MCF 10A (cell line): Measurements from ENCODE around the gene AVEN. TPM values are rescaled to one million over a fixed set of nuclear protein-coding genes. Genes with fewer than 3 reads are reported as not detected.

ENCODE experiments used
- BruUV-seq: library from RNA; stranded (reverse); fragments of 400-500 nt; replicated peaks from 2 replicates; lab custom pipeline; 2021; lab: Mats Ljungman, UMichigan
- CTCF ChIA-PET: fragments of 300-600 bp; sonication (Branson Sonifier 250); formaldehyde crosslinking; extraction: SDS; loops from one replicate; lab custom pipeline; 2021; ENCODE audit warnings: antibody characterized with exemption, inconsistent platforms; lab: Yijun Ruan, JAX
- POLR2A ChIA-PET: fragments of 300-600, 350-650 bp; sonication (Branson Sonifier 250); formaldehyde crosslinking; extraction: SDS; loops from one replicate; lab custom pipeline; 2020; ENCODE audit warnings: antibody characterized with exemption, inconsistent platforms; lab: Yijun Ruan, JAX
- DNase-seq: peaks from one replicate; pipeline ENCODE4 v3.0.0-alpha.2; 2018; ENCODE audit not compliant: unreplicated experiment
- H3K27ac Mint-ChIP-seq: one replicate; pipeline ENCODE4 v1.8.0; 2022; ENCODE audit warnings: mild to moderate bottlenecking, low read depth, mixed read lengths; ENCODE audit not compliant: unreplicated experiment
- H3K27me3 Mint-ChIP-seq: one replicate; pipeline ENCODE4 v1.8.0; 2022; ENCODE audit warnings: mixed read lengths; ENCODE audit not compliant: insufficient read depth, unreplicated experiment
- H3K36me3 Mint-ChIP-seq: one replicate; pipeline ENCODE4 v1.8.0; 2022; ENCODE audit warnings: mild to moderate bottlenecking, moderate library complexity, mixed read lengths; ENCODE audit not compliant: insufficient read depth, unreplicated experiment
- H3K4me1 Mint-ChIP-seq: one replicate; pipeline ENCODE4 v1.8.0; 2022; ENCODE audit warnings: mixed read lengths; ENCODE audit not compliant: insufficient read depth, unreplicated experiment
- H3K4me3 Mint-ChIP-seq: one replicate; pipeline ENCODE4 v1.8.0; 2022; ENCODE audit warnings: mild to moderate bottlenecking, moderate library complexity, mixed read lengths; ENCODE audit not compliant: unreplicated experiment
- H3K9me3 Mint-ChIP-seq: one replicate; pipeline ENCODE4 v1.8.0; 2022; ENCODE audit warnings: mixed read lengths; ENCODE audit not compliant: unreplicated experiment
- intact Hi-C: fragments of 100-400 bp; cut with micrococcal nuclease; formaldehyde crosslinking; loops from 2 replicates; pipeline ENCODE4 v1.14.1; 2022
- total RNA-seq: library from RNA; stranded (reverse); gene quantifications from 2 replicates; pipeline ENCODE4 v1.2.3, GENCODE V29; 2022
- TF ChIP-seq, protein P1 (sequence below): fragments of 200-600 bp; IDR thresholded peaks from one replicate; pipeline ENCODE4 v1.8.0; 2022; ENCODE audit warnings: antibody characterized with exemption, mild to moderate bottlenecking; ENCODE audit not compliant: unreplicated experiment

AVEN gene
- total RNA-seq, 1 experiment from 2014 or later = 42.4 TPM

DNA sequence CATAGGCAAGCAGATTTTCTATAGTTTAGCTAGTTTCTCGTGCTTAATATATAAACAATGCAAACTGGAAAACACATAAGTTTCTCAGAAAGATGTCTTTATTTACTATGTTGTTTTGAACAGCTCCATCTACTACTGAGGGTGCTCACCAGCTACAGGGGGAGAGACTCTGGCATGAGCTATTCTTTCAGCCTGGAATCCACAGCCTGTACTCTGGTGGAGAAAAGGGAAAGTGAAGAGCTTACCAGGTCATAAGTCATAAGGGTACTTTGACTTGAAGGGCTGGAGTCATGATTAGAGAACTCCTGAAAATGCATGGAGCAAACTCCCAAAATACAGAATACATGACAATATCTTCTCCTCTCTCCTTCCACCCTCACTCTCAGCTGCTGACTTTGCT, 4.4 kb upstream of the AVEN start:
- Mint-ChIP-seq H3K9me3 (no peaks in the 10 kb centered on the region), H3K27ac (no peak overlapping the region), H3K4me1 (peaks cover 10% of the 10 kb centered on the region), H3K36me3 (peaks cover 7% of the 10 kb centered on the region), H3K27me3 (no peaks in the 10 kb centered on the region), H3K4me3 (no peak overlapping the region)
- no peak for DNase-seq
- TF ChIP-seq, protein P1, sequence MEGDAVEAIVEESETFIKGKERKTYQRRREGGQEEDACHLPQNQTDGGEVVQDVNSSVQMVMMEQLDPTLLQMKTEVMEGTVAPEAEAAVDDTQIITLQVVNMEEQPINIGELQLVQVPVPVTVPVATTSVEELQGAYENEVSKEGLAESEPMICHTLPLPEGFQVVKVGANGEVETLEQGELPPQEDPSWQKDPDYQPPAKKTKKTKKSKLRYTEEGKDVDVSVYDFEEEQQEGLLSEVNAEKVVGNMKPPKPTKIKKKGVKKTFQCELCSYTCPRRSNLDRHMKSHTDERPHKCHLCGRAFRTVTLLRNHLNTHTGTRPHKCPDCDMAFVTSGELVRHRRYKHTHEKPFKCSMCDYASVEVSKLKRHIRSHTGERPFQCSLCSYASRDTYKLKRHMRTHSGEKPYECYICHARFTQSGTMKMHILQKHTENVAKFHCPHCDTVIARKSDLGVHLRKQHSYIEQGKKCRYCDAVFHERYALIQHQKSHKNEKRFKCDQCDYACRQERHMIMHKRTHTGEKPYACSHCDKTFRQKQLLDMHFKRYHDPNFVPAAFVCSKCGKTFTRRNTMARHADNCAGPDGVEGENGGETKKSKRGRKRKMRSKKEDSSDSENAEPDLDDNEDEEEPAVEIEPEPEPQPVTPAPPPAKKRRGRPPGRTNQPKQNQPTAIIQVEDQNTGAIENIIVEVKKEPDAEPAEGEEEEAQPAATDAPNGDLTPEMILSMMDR = no peak
- CTCF ChIA-PET = interaction anchor here (0.8 to 1.2 kb wide), 2 partner anchors 9 to 860 kb away, joined by 3 read pairs; no protein-coding TSS in a partner anchor
- intact Hi-C loops = no loop called here
- POLR2A ChIA-PET = interaction anchor here (0.6 kb wide), 1 partner anchor 308 kb away, joined by 7 read pairs; no protein-coding TSS in a partner anchor
- BruUV-seq = no TSS peak

DNA sequence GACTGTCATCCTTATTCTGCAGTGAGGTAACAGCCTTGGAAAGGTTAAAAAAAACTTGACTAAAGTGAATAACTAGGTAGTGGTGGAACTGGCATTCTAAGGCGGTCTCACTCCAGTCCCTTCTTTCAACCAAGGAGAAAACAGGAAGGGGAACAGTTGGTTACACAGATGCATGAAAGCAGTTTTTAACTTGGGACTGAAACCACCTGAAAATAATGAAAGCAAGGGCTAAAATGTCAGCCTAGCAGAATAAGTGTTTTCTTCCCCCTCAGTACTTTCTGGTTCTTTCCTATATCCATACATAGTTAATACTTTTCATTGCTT, 748 bp upstream of the AVEN start:
- POLR2A ChIA-PET = interaction anchor here (0.6 to 1.7 kb wide), 8 partner anchors 10 to 298 kb away, joined by 3 to 6 read pairs (median 3); partner anchors contain the start of gene SLC12A6
- Mint-ChIP-seq H3K4me3 (peak overlapping the region; percentile 79), H3K36me3 (peaks cover 7% of the 10 kb centered on the region), H3K4me1 (peaks cover 10% of the 10 kb centered on the region), H3K27me3 (no peaks in the 10 kb centered on the region), H3K27ac (peak overlapping the region; percentile 11), H3K9me3 (no peaks in the 10 kb centered on the region)
- TF ChIP-seq, protein P1 = no peak
- no TSS peak for BruUV-seq
- CTCF ChIA-PET = interaction anchor here (0.7 to 1.4 kb wide), 2 partner anchors 23 to 550 kb away, joined by 3 to 4 read pairs; no protein-coding TSS in a partner anchor
- intact Hi-C loops = loop anchor here (5.0 kb wide), 1 partner anchor 302 kb away; no protein-coding TSS in a partner anchor
- no peak for DNase-seq

DNA sequence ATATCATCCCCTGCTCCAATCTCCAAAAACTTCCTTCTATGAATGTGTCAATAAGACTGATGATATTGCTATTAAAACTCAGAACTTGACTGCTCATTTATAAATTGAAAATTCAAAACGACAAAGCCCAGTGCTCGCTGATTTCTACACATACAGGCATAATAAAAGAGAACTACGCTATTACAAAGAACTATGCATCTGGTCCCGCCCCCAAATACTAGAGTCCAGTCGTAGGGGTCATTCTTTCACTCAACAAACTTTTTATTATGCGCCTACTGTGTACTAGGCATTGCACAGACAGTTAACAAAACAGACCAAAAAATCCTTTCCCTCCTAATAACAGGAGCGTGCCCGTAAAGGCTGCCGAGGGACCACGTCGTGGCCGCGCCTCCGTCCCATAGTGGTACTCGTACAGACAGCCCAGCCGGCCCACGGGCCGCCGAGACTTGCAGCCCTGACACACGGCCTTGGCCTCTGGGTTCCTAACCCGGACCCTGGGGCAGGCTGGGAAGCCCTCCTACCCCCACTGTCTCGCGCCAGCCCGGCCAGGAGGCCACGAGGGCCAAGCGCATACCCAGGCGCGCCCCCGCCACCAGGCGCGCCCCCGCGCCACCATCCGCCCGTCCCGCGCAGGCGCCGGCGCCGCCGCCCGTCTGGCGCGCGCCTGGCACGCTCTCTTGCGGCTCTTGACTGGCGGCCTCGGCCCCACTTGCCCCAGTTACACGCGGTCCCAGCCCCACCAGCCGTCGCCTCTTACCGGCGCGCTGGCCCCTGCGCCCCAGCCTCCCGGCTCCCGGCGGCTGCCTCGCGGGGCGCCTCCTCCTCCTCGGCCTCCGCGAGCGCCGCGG, 757 bp downstream of the AVEN start:
- intact Hi-C loops = loop anchor here (5.0 kb wide), 1 partner anchor 301 kb away; no protein-coding TSS in a partner anchor
- ChIA-PET CTCF (interaction anchor here (0.6 to 0.8 kb wide), 3 partner anchors 17 to 35 kb away, joined by 3 read pairs; no protein-coding TSS in a partner anchor), POLR2A (interaction anchor here (0.5 to 1.7 kb wide), 12 partner anchors 9 to 956 kb away, joined by 3 to 5 read pairs (median 3); partner anchors contain the start of genes EMC4, EMC7 and PGBD4)
- peaks cover 10% of the 10 kb centered on the region for H3K4me1 Mint-ChIP-seq
- DNase-seq = peak; percentile 69
- peak overlapping the region; percentile 61 for H3K27ac Mint-ChIP-seq
- no peaks in the 10 kb centered on the region for H3K9me3 Mint-ChIP-seq
- TF ChIP-seq, protein P1 = no peak
- no TSS peak for BruUV-seq
- H3K36me3 Mint-ChIP-seq = peaks cover 10% of the 10 kb centered on the region
- no peaks in the 10 kb centered on the region for H3K27me3 Mint-ChIP-seq
- peak overlapping the region; percentile 79 for H3K4me3 Mint-ChIP-seq
